ENCODE data around the gene ZCCHC14.

ZCCHC14 gene

GRCh38 chr16:87371261-87371866 is 121.5 kb downstream of the ZCCHC14 start:
- in situ Hi-C loops (cut with HindIII; ENCODE audit: low sequenced_read_pairs): no loop called here
- no peak overlapping the region for H3K4me3 ChIP-seq (ENCODE audit: low read depth, low read length)
- no peak for DNase-seq (ENCODE audit: low read depth)
- no peak for TF ChIP-seq CTCF (IDR thresholded peaks at IDR 0.05; ENCODE audit: low read depth, low read length, missing control alignments)

GRCh38 chr16:87369796-87370719 is 122.8 kb downstream of the ZCCHC14 start:
- no peak for TF ChIP-seq CTCF (IDR thresholded peaks at IDR 0.05; ENCODE audit: low read depth, low read length, missing control alignments)
- in situ Hi-C loops (cut with HindIII; ENCODE audit: low sequenced_read_pairs): no loop called here
- DNase-seq (ENCODE audit: low read depth): no peak
- no peak overlapping the region for H3K4me3 ChIP-seq (ENCODE audit: low read depth, low read length)

- no peak overlapping the region for H3K4me3 ChIP-seq (ENCODE audit: low read depth, low read length)
- in situ Hi-C loops (cut with HindIII; ENCODE audit: low sequenced_read_pairs): no loop called here
- no peak for TF ChIP-seq CTCF (IDR thresholded peaks at IDR 0.05; ENCODE audit: low read depth, low read length, missing control alignments)
- no peak for DNase-seq (ENCODE audit: low read depth)
Observed at GRCh38 chr16:87369117-87369765, 123.6 kb downstream of the ZCCHC14 start.

GRCh38 chr16:87368029-87368770 is 124.6 kb downstream of the ZCCHC14 start:
- H3K4me3 ChIP-seq (ENCODE audit: low read depth, low read length): no peak overlapping the region
- in situ Hi-C loops (cut with HindIII; ENCODE audit: low sequenced_read_pairs): no loop called here
- TF ChIP-seq CTCF (IDR thresholded peaks at IDR 0.05; ENCODE audit: low read depth, low read length, missing control alignments): no peak
- DNase-seq (ENCODE audit: low read depth): no peak

- in situ Hi-C loops (cut with HindIII; ENCODE audit: low sequenced_read_pairs): no loop called here
- TF ChIP-seq CTCF (IDR thresholded peaks at IDR 0.05; ENCODE audit: low read depth, low read length, missing control alignments): no peak
- no peak overlapping the region for H3K4me3 ChIP-seq (ENCODE audit: low read depth, low read length)
- no peak for DNase-seq (ENCODE audit: low read depth)
Observed at GRCh38 chr16:87367529-87367928, 125.3 kb downstream of the ZCCHC14 start.

- H3K4me3 ChIP-seq (ENCODE audit: low read depth, low read length): no peak overlapping the region
Observed at GRCh38 chr16:87366930-87367329, 125.9 kb downstream of the ZCCHC14 start.

More at GRCh38 chr16:87366930-87367329, 125.9 kb downstream of the ZCCHC14 start:
- in situ Hi-C loops (cut with HindIII; ENCODE audit: low sequenced_read_pairs): no loop called here
- no peak for TF ChIP-seq CTCF (IDR thresholded peaks at IDR 0.05; ENCODE audit: low read depth, low read length, missing control alignments)
- no peak for DNase-seq (ENCODE audit: low read depth)
